Memory B cell (primary cell): ENCODE results near the gene ADM2.
A peak's percentile ranks its signal among the peaks of the same experiment; 100 is the strongest.

Source experiments
- ATAC-seq: fragments of 150-1000 bp; cut with Tn5 transposase; 2 replicates; pipeline ENCODE4 v1.10.0; 2021; ENCODE audit warnings: low read depth, mild to moderate bottlenecking, moderate library complexity
- DNase-seq, 2 donors: peaks; one replicate each; pipeline ENCODE4 v3.0.0; 2022; ENCODE audit warnings: low spot score in 2 of 2
- H3K27ac Mint-ChIP-seq: one replicate; pipeline ENCODE4 v1.8.0; 2022; ENCODE audit warnings: mild to moderate bottlenecking, moderate library complexity, mixed read lengths
- H3K27me3 Mint-ChIP-seq: one replicate; pipeline ENCODE4 v1.8.0; 2022; ENCODE audit warnings: mixed read lengths
- H3K36me3 Mint-ChIP-seq: one replicate; pipeline ENCODE4 v1.8.0; 2022; ENCODE audit warnings: mild to moderate bottlenecking, mixed read lengths
- H3K4me1 Mint-ChIP-seq: one replicate; pipeline ENCODE4 v1.8.0; 2022; ENCODE audit warnings: mixed read lengths
- H3K4me3 Mint-ChIP-seq: one replicate; pipeline ENCODE4 v1.8.0; 2022; ENCODE audit warnings: mild to moderate bottlenecking, moderate library complexity, mixed read lengths
- H3K9me3 Mint-ChIP-seq: one replicate; pipeline ENCODE4 v1.8.0; 2022; ENCODE audit warnings: mixed read lengths

The ADM2 gene

GRCh38 chr22:50455201-50455600, 26.1 kb upstream of the ADM2 start:
- Mint-ChIP-seq H3K9me3 (no peaks in the 10 kb centered on the region), H3K36me3 (peaks cover 18% of the 10 kb centered on the region), H3K4me1 (peaks cover 2% of the 10 kb centered on the region), H3K27ac (no peak overlapping the region), H3K4me3 (no peak overlapping the region), H3K27me3 (no peaks in the 10 kb centered on the region)
- DNase-seq (no peak), ATAC-seq (no peak)

GRCh38 chr22:50456026-50456425, 25.3 kb upstream of the ADM2 start:
- Mint-ChIP-seq H3K27me3 (no peaks in the 10 kb centered on the region), H3K4me3 (no peak overlapping the region), H3K27ac (no peak overlapping the region), H3K9me3 (no peaks in the 10 kb centered on the region), H3K4me1 (peaks cover 2% of the 10 kb centered on the region), H3K36me3 (peaks cover 24% of the 10 kb centered on the region)
- DNase-seq: no peak
- ATAC-seq: no peak

DNA sequence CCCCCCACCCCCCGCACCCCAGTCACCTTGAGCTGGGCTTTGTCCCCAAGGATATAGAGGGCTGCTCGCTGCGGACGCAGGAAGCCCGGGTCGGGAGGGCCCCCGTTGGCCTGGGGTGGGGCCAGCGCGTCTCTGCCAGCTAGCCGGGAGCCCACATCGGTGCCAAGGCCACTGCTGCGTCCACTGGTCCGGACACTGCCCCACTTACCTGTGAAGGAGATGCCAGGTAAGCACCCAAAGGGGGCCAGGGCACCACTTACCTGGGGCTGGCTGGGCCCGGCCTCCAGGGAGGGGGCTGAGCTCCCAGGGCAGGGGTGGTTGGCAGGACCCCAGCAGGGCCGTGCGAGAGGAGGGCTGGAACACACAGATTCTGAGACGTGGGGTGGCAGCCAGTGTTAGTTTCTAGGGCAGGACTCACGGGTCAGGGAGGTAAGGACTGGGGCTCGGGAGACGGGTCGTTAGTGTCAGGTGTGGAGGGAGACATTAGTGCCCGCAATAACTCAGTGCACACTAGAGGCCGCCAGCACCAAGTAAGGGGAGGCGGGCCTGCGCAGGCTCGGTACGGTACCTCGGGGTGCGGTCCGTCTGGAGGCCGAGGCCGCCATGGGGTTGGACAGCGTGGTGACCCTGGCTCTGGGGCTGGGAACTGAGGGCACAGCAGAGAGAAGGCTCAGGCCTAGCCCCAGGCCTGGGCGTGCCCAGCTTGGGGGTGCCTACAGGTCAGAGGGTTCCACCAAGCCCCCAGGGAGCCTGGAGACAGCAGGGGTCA, 24.7 kb upstream of the ADM2 start:
- H3K27me3 Mint-ChIP-seq: no peaks in the 10 kb centered on the region
- H3K4me3 Mint-ChIP-seq: no peak overlapping the region
- no peak for DNase-seq
- H3K9me3 Mint-ChIP-seq: no peaks in the 10 kb centered on the region
- peaks cover 26% of the 10 kb centered on the region for H3K36me3 Mint-ChIP-seq
- peak; percentile 65 for ATAC-seq
- H3K27ac Mint-ChIP-seq: peak overlapping the region; percentile 33
- H3K4me1 Mint-ChIP-seq: peaks cover 2% of the 10 kb centered on the region

GRCh38 chr22:50459016-50459415, 22.3 kb upstream of the ADM2 start:
- H3K36me3 Mint-ChIP-seq: peaks cover 25% of the 10 kb centered on the region
- no peak for DNase-seq
- H3K4me1 Mint-ChIP-seq: peaks cover 2% of the 10 kb centered on the region
- ATAC-seq: no peak
- no peak overlapping the region for H3K27ac Mint-ChIP-seq
- no peaks in the 10 kb centered on the region for H3K9me3 Mint-ChIP-seq
- no peaks in the 10 kb centered on the region for H3K27me3 Mint-ChIP-seq
- no peak overlapping the region for H3K4me3 Mint-ChIP-seq

- no peaks in the 10 kb centered on the region for H3K9me3 Mint-ChIP-seq
- H3K27ac Mint-ChIP-seq: no peak overlapping the region
- DNase-seq: no peak
- H3K27me3 Mint-ChIP-seq: no peaks in the 10 kb centered on the region
- H3K4me3 Mint-ChIP-seq: no peak overlapping the region
- H3K4me1 Mint-ChIP-seq: peaks cover 2% of the 10 kb centered on the region
- ATAC-seq: peak; percentile 43
- peaks cover 30% of the 10 kb centered on the region for H3K36me3 Mint-ChIP-seq
These were observed 21.7 kb upstream of the ADM2 start for GRCh38 chr22:50459496-50460140.

- H3K36me3 Mint-ChIP-seq: peaks cover 29% of the 10 kb centered on the region
- no peak for ATAC-seq
- no peaks in the 10 kb centered on the region for H3K9me3 Mint-ChIP-seq
- no peak for DNase-seq
- H3K4me3 Mint-ChIP-seq: no peak overlapping the region
- H3K4me1 Mint-ChIP-seq: peaks cover 2% of the 10 kb centered on the region
- H3K27ac Mint-ChIP-seq: no peak overlapping the region
- no peaks in the 10 kb centered on the region for H3K27me3 Mint-ChIP-seq
These were observed 20.4 kb upstream of the ADM2 start for GRCh38 chr22:50460938-50461337.

DNA sequence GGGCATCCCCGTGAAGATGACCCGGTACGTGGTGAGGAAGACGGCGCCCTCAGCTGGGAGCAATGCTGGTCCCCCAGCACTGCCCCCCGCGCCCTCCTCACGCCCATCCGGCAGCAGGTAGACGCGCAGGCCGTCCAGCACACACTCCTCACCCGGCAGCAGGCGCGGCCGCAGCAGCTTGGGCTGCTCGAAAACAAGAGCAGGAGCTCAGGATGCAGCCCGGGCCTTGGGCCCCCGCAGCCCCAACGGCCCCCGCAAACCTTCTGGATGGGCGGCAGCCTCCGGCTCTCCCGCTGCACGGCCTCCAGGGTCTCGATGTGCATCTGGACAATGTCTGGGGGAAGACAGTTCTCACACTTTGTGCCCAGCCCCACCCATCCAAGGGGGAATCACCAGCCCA, 19.8 kb upstream of the ADM2 start:
- Mint-ChIP-seq H3K27me3 (no peaks in the 10 kb centered on the region), H3K4me3 (no peak overlapping the region), H3K9me3 (no peaks in the 10 kb centered on the region), H3K27ac (no peak overlapping the region), H3K36me3 (peaks cover 34% of the 10 kb centered on the region), H3K4me1 (peaks cover 2% of the 10 kb centered on the region)
- no peak for ATAC-seq
- DNase-seq: no peak

DNA sequence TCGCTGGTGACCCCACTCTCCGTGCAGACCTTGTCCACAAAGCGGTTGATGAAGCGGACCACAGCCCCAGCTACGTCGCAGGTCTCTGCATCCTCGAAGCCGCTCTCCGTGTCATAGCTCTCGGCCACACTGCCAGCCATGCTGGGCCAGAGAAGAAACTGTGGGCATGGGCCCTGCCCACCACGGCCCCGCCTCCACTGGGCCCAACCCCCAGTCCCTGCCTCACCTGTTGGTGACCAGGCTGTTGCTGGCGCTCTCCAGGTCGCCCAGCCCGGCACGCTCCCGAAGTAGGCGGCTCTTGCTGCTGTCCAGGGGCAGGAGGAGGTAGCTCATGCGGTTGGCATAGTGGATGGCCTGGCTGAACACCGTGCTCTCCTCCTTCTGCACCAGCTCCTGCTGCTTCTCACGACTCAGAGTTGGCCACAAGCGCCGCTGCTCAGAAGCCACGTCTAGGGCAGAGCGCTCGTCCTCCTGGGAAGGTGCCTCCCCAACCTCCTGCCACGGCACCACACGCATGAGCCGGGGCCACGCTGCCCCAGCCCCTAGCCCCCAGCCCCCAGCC, 19.3 kb upstream of the ADM2 start:
- Mint-ChIP-seq H3K36me3 (peaks cover 36% of the 10 kb centered on the region), H3K4me3 (no peak overlapping the region), H3K27ac (no peak overlapping the region), H3K27me3 (no peaks in the 10 kb centered on the region), H3K9me3 (no peaks in the 10 kb centered on the region), H3K4me1 (peaks cover 3% of the 10 kb centered on the region)
- ATAC-seq (no peak), DNase-seq (no peak)

DNA sequence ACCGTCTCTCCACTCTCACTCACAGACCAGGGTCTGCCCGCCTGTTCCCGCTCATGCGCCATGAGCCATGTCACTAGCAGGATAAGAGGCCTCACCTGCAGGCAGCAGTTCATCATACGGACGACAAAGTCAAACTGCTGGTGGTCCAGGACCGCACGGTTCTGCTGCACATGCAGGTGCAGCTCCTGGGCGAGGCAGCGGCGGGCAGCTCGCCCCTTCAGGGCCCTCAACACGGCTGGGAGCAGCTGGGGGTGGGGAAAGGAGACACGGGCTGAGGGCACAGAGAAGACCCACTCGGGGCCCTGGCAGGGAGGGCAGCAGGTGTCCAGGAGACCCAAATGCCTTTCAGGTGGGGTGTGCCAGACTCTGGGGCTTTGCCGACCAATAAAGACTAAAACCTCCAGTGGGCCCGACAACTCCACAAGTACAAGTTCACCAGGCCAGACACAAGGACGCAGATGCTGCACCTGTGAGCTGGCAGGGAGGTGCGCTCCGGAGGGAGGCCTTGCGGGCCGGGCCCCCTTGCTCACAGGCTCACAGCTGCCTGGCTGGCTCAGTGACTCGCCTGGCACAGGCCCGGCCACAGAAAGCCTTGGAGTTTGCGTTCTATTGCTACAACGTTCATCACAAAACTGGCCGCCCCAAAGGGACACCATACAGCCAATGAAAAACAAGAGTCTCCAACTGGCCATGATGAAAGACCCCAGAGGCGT, 18.0 kb upstream of the ADM2 start:
- Mint-ChIP-seq H3K4me1 (peaks cover 3% of the 10 kb centered on the region), H3K4me3 (no peak overlapping the region), H3K36me3 (peaks cover 32% of the 10 kb centered on the region), H3K27ac (no peak overlapping the region), H3K27me3 (no peaks in the 10 kb centered on the region), H3K9me3 (no peaks in the 10 kb centered on the region)
- ATAC-seq (no peak), DNase-seq (no peak)

GRCh38 chr22:50464451-50464850, 16.9 kb upstream of the ADM2 start:
- Mint-ChIP-seq H3K4me1 (peaks cover 13% of the 10 kb centered on the region), H3K9me3 (no peaks in the 10 kb centered on the region), H3K4me3 (no peak overlapping the region), H3K27me3 (no peaks in the 10 kb centered on the region), H3K36me3 (peaks cover 28% of the 10 kb centered on the region), H3K27ac (no peak overlapping the region)
- ATAC-seq (no peak), DNase-seq (no peak)

DNA sequence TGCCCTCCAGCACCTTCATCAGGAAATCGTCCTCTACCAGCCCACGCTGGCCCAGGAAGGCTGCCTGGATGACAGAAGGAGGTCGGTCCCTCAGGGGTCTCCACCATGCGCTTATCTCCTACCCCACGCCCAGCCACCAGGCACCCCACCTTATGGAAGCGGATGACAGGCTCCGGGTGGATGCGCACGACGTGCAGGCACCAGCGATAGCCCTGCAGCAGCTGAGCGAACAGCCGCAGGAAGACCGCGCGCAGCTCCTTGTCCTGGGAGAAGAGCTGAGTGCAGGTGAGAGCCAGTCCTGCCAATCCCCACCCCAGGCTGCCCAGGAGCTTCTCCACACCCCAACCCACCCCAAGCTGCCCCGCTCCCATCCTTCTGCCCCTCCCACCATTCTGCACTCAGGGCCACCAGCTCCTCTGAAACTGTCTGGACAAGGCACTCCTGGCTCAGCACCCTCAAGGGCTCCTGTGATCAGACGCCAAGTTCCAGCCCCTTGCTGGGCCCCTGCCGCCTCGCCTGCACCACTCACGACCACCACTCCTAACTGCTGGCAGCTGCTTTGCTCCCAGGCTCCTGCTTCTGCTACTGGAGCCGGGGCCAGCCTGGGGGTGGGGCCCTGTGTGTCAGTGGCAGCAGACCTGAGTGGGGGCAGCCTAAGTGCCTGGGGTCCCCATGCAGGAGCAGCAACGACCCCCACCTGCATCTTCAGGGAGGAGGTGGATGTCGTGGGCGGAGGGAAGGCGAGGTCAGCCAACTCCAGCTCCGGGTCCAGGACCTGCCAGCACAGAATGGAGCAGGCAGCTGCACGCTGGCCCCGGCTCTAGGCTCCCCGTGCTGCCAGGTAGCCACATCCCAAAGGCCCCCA, 16.0 kb upstream of the ADM2 start:
- ATAC-seq (no peak), DNase-seq (no peak)
- H3K36me3 Mint-ChIP-seq: peaks cover 27% of the 10 kb centered on the region
- H3K4me3 Mint-ChIP-seq: no peak overlapping the region
- no peaks in the 10 kb centered on the region for H3K9me3 Mint-ChIP-seq
- no peaks in the 10 kb centered on the region for H3K27me3 Mint-ChIP-seq
- H3K4me1 Mint-ChIP-seq: peaks cover 21% of the 10 kb centered on the region
- H3K27ac Mint-ChIP-seq: no peak overlapping the region

DNA sequence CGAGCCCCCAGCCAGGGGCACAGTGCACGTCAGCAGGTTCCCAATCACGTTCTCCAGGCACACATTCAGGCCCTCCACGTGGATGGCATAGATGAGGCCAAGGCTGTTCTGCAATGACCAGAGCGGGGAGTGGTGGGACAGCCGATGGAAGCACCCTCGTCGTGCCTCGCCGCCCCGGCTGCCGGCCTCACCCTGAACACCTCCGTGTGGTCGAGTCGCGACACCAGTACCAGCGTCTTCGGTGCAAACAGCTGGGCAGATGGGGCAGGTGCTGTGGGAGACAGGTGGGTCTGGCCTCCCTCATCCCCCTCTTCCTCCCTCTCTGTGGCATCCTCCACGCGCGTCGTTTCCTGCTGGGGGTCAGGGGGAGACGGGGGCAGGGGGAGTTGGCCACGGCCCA, 14.0 kb upstream of the ADM2 start:
- ATAC-seq: no peak

DNA sequence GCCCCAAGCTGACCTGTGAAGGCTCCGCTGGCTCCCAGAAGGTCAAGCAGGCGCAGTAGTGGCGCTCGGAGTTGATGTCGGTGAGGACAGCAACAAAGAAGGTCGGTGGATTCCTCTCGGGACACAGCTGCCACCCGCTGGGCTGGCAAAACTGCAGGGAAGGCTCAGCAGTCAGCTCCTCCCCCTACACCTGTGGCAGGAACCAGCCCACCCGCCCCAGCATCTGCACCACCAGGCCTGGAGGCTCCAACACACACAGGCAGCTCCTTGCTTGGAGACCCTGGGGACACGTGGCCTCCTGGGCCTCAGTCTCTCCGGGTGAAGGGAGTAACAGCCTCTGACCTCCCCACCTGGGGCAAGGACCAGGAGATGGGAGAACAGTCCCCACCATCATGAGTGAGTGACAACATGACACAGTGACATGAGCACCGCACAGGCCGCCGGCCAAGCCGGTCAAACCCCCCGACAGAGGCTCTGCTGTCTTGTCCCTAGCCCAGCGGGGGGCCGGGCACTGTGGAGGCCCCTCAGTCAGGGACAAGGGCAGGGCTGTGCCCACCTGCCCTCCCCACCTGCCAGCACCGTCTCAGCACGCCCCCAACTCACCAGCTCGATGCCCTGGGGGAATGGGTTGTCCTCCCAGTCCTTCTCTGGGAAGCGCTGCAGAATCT, 13.4 kb upstream of the ADM2 start:
- no peak for ATAC-seq
- no peak overlapping the region for H3K27ac Mint-ChIP-seq
- H3K36me3 Mint-ChIP-seq: peaks cover 21% of the 10 kb centered on the region
- H3K27me3 Mint-ChIP-seq: no peaks in the 10 kb centered on the region
- DNase-seq: no peak
- no peak overlapping the region for H3K4me3 Mint-ChIP-seq
- no peaks in the 10 kb centered on the region for H3K9me3 Mint-ChIP-seq
- H3K4me1 Mint-ChIP-seq: peaks cover 37% of the 10 kb centered on the region

More for the DNA sequence above, 14.0 kb upstream of the ADM2 start:
- H3K27ac Mint-ChIP-seq: no peak overlapping the region
- no peaks in the 10 kb centered on the region for H3K27me3 Mint-ChIP-seq
- H3K4me3 Mint-ChIP-seq: no peak overlapping the region
- no peaks in the 10 kb centered on the region for H3K9me3 Mint-ChIP-seq
- peaks cover 21% of the 10 kb centered on the region for H3K36me3 Mint-ChIP-seq
- H3K4me1 Mint-ChIP-seq: peaks cover 34% of the 10 kb centered on the region
- no peak for DNase-seq
